SK-N-SH (cell line): Measurements from ENCODE around the gene PIK3CA. TPM values are rescaled to one million over a fixed set of nuclear protein-coding genes. Genes with fewer than 3 reads are reported as not detected.
"Not testable (repeated sequence)": the region's sequence is repeated elsewhere in the genome, so short reads cannot be mapped to it uniquely, and the experiment has no call there.

Experiments used
- CTCF ChIA-PET: fragments of 300-600, 350-600 bp; formaldehyde crosslinking; extraction: SDS; loops from one replicate; lab custom pipeline; 2021; lab: Yijun Ruan, JAX
- POLR2A ChIA-PET: fragments of 350-600 bp; sonication (Branson Sonifier 250); formaldehyde crosslinking; extraction: SDS; loops from one replicate; lab custom pipeline; 2020; ENCODE audit warnings: antibody characterized with exemption, inconsistent platforms; lab: Yijun Ruan, JAX
- DNase-seq: peaks from one replicate; pipeline ENCODE4 v3.0.0; 2012
- H2AFZ ChIP-seq: fragments of 200-600 bp; sonication (generic); 2 replicates; pipeline ENCODE4 v1.8.1; 2016; ENCODE audit warnings: antibody characterized with exemption, mild to moderate bottlenecking, low read depth
- H3F3A ChIP-seq: fragments of 200-600 bp; sonication (generic); replicated peaks from 2 replicates; pipeline ENCODE3; 2016; ENCODE audit warnings: antibody characterized with exemption, mild to moderate bottlenecking; ENCODE audit not compliant: insufficient read depth
- H3K27ac ChIP-seq, 2 experiments: fragments of 200-500 bp in 1 of 2; fragments of 200-600 bp in 1 of 2; sonication (Bioruptor generic) in 1 of 2; sonication (generic), shearing (Covaris generic) in 1 of 2; 2 replicates each; pipeline versions ENCODE4 v1.5.1 to v1.6.1; 2014 to 2016; ENCODE audit warnings: low read depth in 2 of 2, inconsistent platforms in 1 of 2, low read length in 1 of 2, mild to moderate bottlenecking in 1 of 2, mixed read lengths in 1 of 2
- H3K27me3 ChIP-seq: fragments of 200-600 bp; sonication (generic), shearing (Covaris generic); 2 replicates; pipeline ENCODE4 v1.6.1; 2016; ENCODE audit warnings: mixed run types; ENCODE audit not compliant: insufficient read depth
- H3K36me3 ChIP-seq, 2 experiments: fragments of 200-500 bp in 1 of 2; fragments of 200-600 bp in 1 of 2; sonication (Bioruptor generic) in 1 of 2; sonication (generic) in 1 of 2; replicated peaks in 1 of 2; 2 replicates each; pipeline versions ENCODE3 to v1.5.1; 2014 to 2016; ENCODE audit warnings: low read length in 1 of 2, mild to moderate bottlenecking in 1 of 2; ENCODE audit not compliant: insufficient read depth in 2 of 2, control insufficient read depth in 1 of 2
- H3K4me1 ChIP-seq, 2 experiments: fragments of 200-500 bp in 1 of 2; fragments of 200-600 bp in 1 of 2; sonication (Bioruptor generic) in 1 of 2; sonication (generic), shearing (Covaris generic) in 1 of 2; 2 replicates each; pipeline versions ENCODE4 v1.5.1 to v1.6.1; 2014 to 2016; ENCODE audit warnings: low read depth in 1 of 2, low read length in 1 of 2, mixed run types in 1 of 2; ENCODE audit not compliant: insufficient read depth in 2 of 2, control insufficient read depth in 1 of 2
- H3K4me2 ChIP-seq: fragments of 200-600 bp; sonication (generic), shearing (Covaris generic); 2 replicates; pipeline ENCODE4 v1.6.1; 2017; ENCODE audit warnings: mixed run types
- H3K4me3 ChIP-seq, 2 experiments: fragments of 200-500 bp in 1 of 2; fragments of 200-600 bp in 1 of 2; sonication (Bioruptor generic) in 1 of 2; sonication (generic), shearing (Covaris generic) in 1 of 2; 2 replicates each; pipeline versions ENCODE4 v1.5.1 to v1.8.1; 2014 to 2016; ENCODE audit warnings: low read depth in 2 of 2, inconsistent platforms in 1 of 2, low read length in 1 of 2, mild to moderate bottlenecking in 1 of 2, mixed read lengths in 1 of 2, moderate library complexity in 1 of 2
- H3K79me2 ChIP-seq: fragments of 200-600 bp; sonication (generic); 2 replicates; pipeline ENCODE4 v1.8.1; 2017; ENCODE audit warnings: mild to moderate bottlenecking; ENCODE audit not compliant: insufficient read depth
- H3K9ac ChIP-seq: fragments of 200-600 bp; sonication (generic); 2 replicates; pipeline ENCODE4 v1.6.1; 2017; ENCODE audit warnings: mixed run types
- H3K9me2 ChIP-seq: fragments of 200-600 bp; sonication (generic); 2 replicates; pipeline ENCODE4 v1.6.1; 2017; ENCODE audit warnings: mixed run types
- H3K9me3 ChIP-seq: fragments of 200-600 bp; sonication (generic); 2 replicates; pipeline ENCODE4 v1.6.1; 2017; ENCODE audit warnings: mixed run types, mild to moderate bottlenecking, moderate library complexity
- H4K20me1 ChIP-seq: fragments of 200-600 bp; sonication (generic); 2 replicates; pipeline ENCODE4 v1.6.1; 2017; ENCODE audit warnings: mild to moderate bottlenecking, mixed run types; ENCODE audit not compliant: insufficient read depth
- ELF1 ChIP-seq: IDR thresholded peaks from 2 replicates; pipeline ENCODE4 v1.4.0; 2012
- EP300 ChIP-seq, 2 experiments: IDR thresholded peaks; 2 replicates each; pipeline versions ENCODE4 v1.4.0 to v1.6.1; 2012; ENCODE audit warnings: borderline replicate concordance in 1 of 2, low read depth in 1 of 2, low read length in 1 of 2
- EZH2phosphoT487 ChIP-seq: fragments of 200-600 bp; sonication (generic); IDR thresholded peaks from 2 replicates; pipeline ENCODE4 v1.6.1; 2017; ENCODE audit warnings: low read depth, mixed run types, mild to moderate bottlenecking, antibody characterized with exemption, moderate library complexity, borderline replicate concordance
- FOXM1 ChIP-seq: IDR thresholded peaks from 2 replicates; pipeline ENCODE4 v1.4.0; 2012; ENCODE audit warnings: low read depth, mild to moderate bottlenecking
- GABPA ChIP-seq: IDR thresholded peaks from 2 replicates; pipeline ENCODE4 v1.4.0; 2012; ENCODE audit warnings: low read depth, mild to moderate bottlenecking
- MEF2A ChIP-seq: IDR thresholded peaks from 2 replicates; pipeline ENCODE4 v1.4.0; 2012; ENCODE audit warnings: low read depth, borderline replicate concordance
- MXI1 ChIP-seq: IDR thresholded peaks from 2 replicates; pipeline ENCODE4 v1.6.1; 2012; ENCODE audit warnings: mild to moderate bottlenecking, low read depth, low read length, improper control_type of control experiment
- POLR2AphosphoS5 ChIP-seq: IDR thresholded peaks from 2 replicates; pipeline ENCODE4 v1.6.1; 2012; ENCODE audit warnings: low read depth, low read length
- RAD21 ChIP-seq: IDR thresholded peaks from 2 replicates; pipeline ENCODE4 v1.6.1; 2012; ENCODE audit warnings: mild to moderate bottlenecking, low read length
- RXRA ChIP-seq: IDR thresholded peaks from 2 replicates; pipeline ENCODE4 v1.4.0; 2012; ENCODE audit warnings: low read depth, mild to moderate bottlenecking, borderline replicate concordance
- TAF1 ChIP-seq: IDR thresholded peaks from 2 replicates; pipeline ENCODE4 v1.6.1; 2012; ENCODE audit warnings: low read depth, mild to moderate bottlenecking, low read length, moderate library complexity, borderline replicate concordance
- TCF12 ChIP-seq: IDR thresholded peaks from 2 replicates; pipeline ENCODE4 v1.4.0; 2012
- USF2 ChIP-seq: fragments of 150-350 bp; IDR thresholded peaks from 2 replicates; pipeline ENCODE4 v1.6.1; 2017; ENCODE audit warnings: antibody characterized with exemption, low read length, low read depth, borderline replicate concordance
- ZBTB33 ChIP-seq: IDR thresholded peaks from 2 replicates; pipeline ENCODE4 v1.4.0; 2012; ENCODE audit warnings: low read depth, borderline replicate concordance
- WGBS: methylation state at CpG from one replicate; pipeline ENCODE4 v1.1.6; 2017; ENCODE audit warnings: low lambda C conversion rate; 5-methylcytosine and 5-hydroxymethylcytosine counted together
- polyA plus RNA-seq, 3 experiments: library from polyadenylated mRNA; depleted of rRNA; stranded (reverse); fragments of >200 nt; gene quantifications; 2 replicates each; pipeline ENCODE4 v1.2.3, GENCODE V29; 2012

The PIK3CA gene
- polyA plus RNA-seq, 1 of the 3 experiments (the other 2 are of a cell fraction), result 3.2 TPM

GRCh38 chr3:179274434-179274833 is 126.3 kb downstream of the PIK3CA start:
- H3K4me3 ChIP-seq, H3K27ac ChIP-seq, H3K27me3 ChIP-seq, H3K9ac ChIP-seq, H3F3A ChIP-seq, H3K79me2 ChIP-seq, H4K20me1 ChIP-seq, H3K4me2 ChIP-seq, POLR2A ChIA-PET, CTCF ChIA-PET, H2AFZ ChIP-seq, H3K4me1 ChIP-seq, H3K9me3 ChIP-seq, H3K36me3 ChIP-seq, DNase-seq, H3K9me2 ChIP-seq: not testable (repeated sequence)
- WGBS, result 57% methylated on average over 2 of the region's 2 CpGs

DNA sequence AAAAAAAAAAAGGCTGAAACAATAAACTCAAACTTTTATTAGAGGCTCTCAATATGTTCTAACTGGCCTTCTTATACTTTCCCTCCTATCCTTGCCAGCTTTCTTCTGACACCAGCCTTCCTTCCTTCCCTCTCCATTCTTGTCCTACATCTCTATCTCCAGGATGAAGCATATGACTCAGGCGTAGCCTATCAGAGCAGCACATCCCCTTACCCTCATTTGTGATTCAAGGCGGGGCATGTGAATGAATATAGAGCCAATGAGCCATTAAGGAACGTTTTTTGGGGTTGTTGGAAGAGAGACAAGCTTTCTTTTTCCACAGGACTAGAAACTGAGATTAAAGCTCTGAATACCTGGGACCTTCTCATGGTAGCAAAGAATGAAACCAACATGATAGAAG is 127.8 kb downstream of the PIK3CA start:
- no peak for DNase-seq
- Histone ChIP-seq H3K9ac (no peak overlapping the region), H3K4me3 (no peak overlapping the region), H3K4me1 (no peaks in the 10 kb centered on the region), H3F3A (no peaks in the 10 kb centered on the region), H3K9me2 (no peaks in the 10 kb centered on the region), H3K79me2 (no peaks in the 10 kb centered on the region), H4K20me1 (no peaks in the 10 kb centered on the region), H3K27me3 (no peaks in the 10 kb centered on the region), H3K4me2 (no peak overlapping the region), H3K27ac (no peak overlapping the region), H2AFZ (no peak overlapping the region), H3K36me3 (no peaks in the 10 kb centered on the region), H3K9me3 (no peaks in the 10 kb centered on the region)
- TF ChIP-seq TAF1 (no peak), EZH2phosphoT487 (no peak), RXRA (no peak), TCF12 (no peak), GABPA (no peak), USF2 (no peak), MXI1 (no peak), ELF1 (no peak), RAD21 (no peak), POLR2AphosphoS5 (no peak), MEF2A (no peak), ZBTB33 (no peak), FOXM1 (no peak), EP300 (IDR thresholded peaks at IDR 0.05; ENCODE audit: borderline replicate concordance in 1 of 2, low read depth in 1 of 2, low read length in 1 of 2) (no peak)
- CTCF ChIA-PET, result interaction anchor here (1.2 kb wide), 1 partner anchor 39 kb away, joined by 3 read pairs; no protein-coding TSS in a partner anchor
- 63% methylated on average over 3 of the region's 3 CpGs for WGBS
- POLR2A ChIA-PET, result no interaction called here
